Measurements from ENCODE around the gene OR8D2.

Gene OR8D2

DNA sequence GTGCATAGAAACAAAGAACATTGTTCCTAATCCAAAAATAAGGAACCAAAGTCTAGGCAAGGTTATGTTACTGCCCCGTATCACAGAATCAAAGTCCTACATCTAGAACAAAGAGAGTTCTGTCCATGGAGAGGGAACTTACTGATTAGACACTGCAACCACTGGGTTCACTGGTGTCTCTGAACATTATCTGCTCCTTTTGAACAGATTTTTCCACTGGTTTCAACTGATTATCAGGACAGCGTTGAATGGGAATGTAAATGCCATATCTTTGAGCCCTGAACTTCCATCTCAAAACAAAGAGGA, 20.1 kb upstream of the OR8D2 start:
- Histone ChIP-seq H3K4me3 (ENCODE audit: low read length in 2 of 2) (no peak overlapping the region), H2BK15ac (ENCODE audit: low read length) (no peak overlapping the region), H3K9me3 (replicated peaks in 1 of 2; ENCODE audit: control insufficient read depth in 2 of 2, insufficient read depth in 1 of 2, low read depth in 1 of 2, low read length in 2 of 2) (no peaks in the 10 kb centered on the region), H3K4me1 (ENCODE audit: control insufficient read depth in 2 of 2, insufficient read depth in 1 of 2, low read depth in 1 of 2, low read length in 2 of 2) (no peaks in the 10 kb centered on the region), H3K18ac (ENCODE audit: low read length) (no peak overlapping the region), H3K27ac (replicated peaks; ENCODE audit: low read length) (no peak overlapping the region), H2BK12ac (ENCODE audit: low read length) (no peak overlapping the region), H4K91ac (ENCODE audit: low read depth, low read length, poor library complexity) (no peak overlapping the region), H3K4me2 (ENCODE audit: insufficient read depth, low read length, poor library complexity, severe bottlenecking) (no peak overlapping the region), H2AFZ (ENCODE audit: low read length) (no peak overlapping the region), H3K79me1 (ENCODE audit: low read depth, low read length) (no peaks in the 10 kb centered on the region), H2BK5ac (ENCODE audit: low read length) (no peak overlapping the region), H3K23ac (ENCODE audit: low read depth, low read length, poor library complexity) (no peak overlapping the region), H4K8ac (ENCODE audit: low read depth, low read length) (no peak overlapping the region), H2AK5ac (ENCODE audit: low read depth, low read length) (no peak overlapping the region), H2BK120ac (ENCODE audit: low read depth, low read length) (no peak overlapping the region), H3K14ac (ENCODE audit: low read length) (no peak overlapping the region), H3K27me3 (ENCODE audit: control insufficient read depth in 3 of 3, insufficient read depth in 3 of 3, low read depth in 1 of 3, low read length in 3 of 3) (no peaks in the 10 kb centered on the region), H3K36me3 (replicated peaks in 1 of 2; ENCODE audit: control insufficient read depth in 2 of 2, insufficient read depth in 2 of 2, low read length in 2 of 2) (no peaks in the 10 kb centered on the region), H3K4ac (ENCODE audit: low read length) (no peak overlapping the region), H3K9ac (ENCODE audit: low read depth, low read length, poor library complexity) (no peak overlapping the region)
- no peak for DNase-seq (ENCODE audit: low spot score)
- WGBS, 2 donors (ENCODE audit: extremely low coverage in 2 of 2, insufficient read length in 2 of 2, insufficient replicate concordance in 1 of 2), result no CpG with 5 or more reads among the region's 2 CpGs

DNA sequence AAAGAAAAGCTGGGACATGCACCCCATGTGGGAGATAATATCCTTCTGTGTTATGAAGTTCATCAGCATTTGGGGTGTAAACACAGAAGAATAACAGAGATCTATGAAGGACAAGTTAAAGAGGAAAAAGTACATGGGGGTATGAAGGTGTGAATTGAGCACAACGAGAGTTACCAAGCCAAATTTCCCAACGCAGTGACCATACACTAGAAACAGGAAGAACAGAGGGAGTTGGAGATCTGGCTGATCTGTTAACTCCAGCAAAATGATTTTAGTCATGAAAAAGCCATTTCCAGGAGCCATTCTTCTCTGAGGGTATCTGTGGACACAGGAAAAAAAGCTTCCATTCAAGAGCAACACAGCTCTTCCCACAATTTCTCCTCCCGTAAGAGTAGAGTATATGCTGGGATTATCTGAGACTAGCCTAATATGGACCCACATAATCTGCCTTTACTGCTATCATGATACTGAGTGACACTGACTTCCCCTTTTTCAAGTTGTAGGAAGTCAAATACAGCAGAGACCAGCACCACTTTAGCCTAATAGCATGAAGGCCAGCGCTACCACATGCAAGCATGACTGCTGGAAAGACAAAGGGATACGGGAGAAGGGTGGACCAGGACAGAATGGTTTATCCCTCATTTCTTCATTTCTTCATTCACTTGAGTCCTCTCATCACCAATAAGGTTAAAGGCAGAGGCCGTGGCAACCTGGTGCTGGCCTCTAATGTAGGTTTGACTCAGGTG, 19.6 kb upstream of the OR8D2 start:
- Histone ChIP-seq H4K8ac (ENCODE audit: low read depth, low read length) (no peak overlapping the region), H3K27me3 (ENCODE audit: control insufficient read depth in 3 of 3, insufficient read depth in 3 of 3, low read depth in 1 of 3, low read length in 3 of 3) (no peaks in the 10 kb centered on the region), H3K4ac (ENCODE audit: low read length) (no peak overlapping the region), H3K23ac (ENCODE audit: low read depth, low read length, poor library complexity) (no peak overlapping the region), H2BK12ac (ENCODE audit: low read length) (no peak overlapping the region), H4K91ac (ENCODE audit: low read depth, low read length, poor library complexity) (no peak overlapping the region), H3K4me2 (ENCODE audit: insufficient read depth, low read length, poor library complexity, severe bottlenecking) (no peak overlapping the region), H3K27ac (replicated peaks; ENCODE audit: low read length) (no peak overlapping the region), H3K4me3 (ENCODE audit: low read length in 2 of 2) (no peak overlapping the region), H2BK5ac (ENCODE audit: low read length) (no peak overlapping the region), H2BK120ac (ENCODE audit: low read depth, low read length) (no peak overlapping the region), H3K18ac (ENCODE audit: low read length) (no peak overlapping the region), H3K14ac (ENCODE audit: low read length) (no peak overlapping the region), H3K9ac (ENCODE audit: low read depth, low read length, poor library complexity) (no peak overlapping the region), H3K9me3 (replicated peaks in 1 of 2; ENCODE audit: control insufficient read depth in 2 of 2, insufficient read depth in 1 of 2, low read depth in 1 of 2, low read length in 2 of 2) (no peaks in the 10 kb centered on the region), H3K36me3 (replicated peaks in 1 of 2; ENCODE audit: control insufficient read depth in 2 of 2, insufficient read depth in 2 of 2, low read length in 2 of 2) (no peaks in the 10 kb centered on the region), H3K79me1 (ENCODE audit: low read depth, low read length) (no peaks in the 10 kb centered on the region), H2AK5ac (ENCODE audit: low read depth, low read length) (no peak overlapping the region), H2AFZ (ENCODE audit: low read length) (no peak overlapping the region), H2BK15ac (ENCODE audit: low read length) (no peak overlapping the region), H3K4me1 (ENCODE audit: control insufficient read depth in 2 of 2, insufficient read depth in 1 of 2, low read depth in 1 of 2, low read length in 2 of 2) (no peaks in the 10 kb centered on the region)
- DNase-seq (ENCODE audit: low spot score), result no peak
- WGBS, 2 donors (ENCODE audit: extremely low coverage in 2 of 2, insufficient read length in 2 of 2, insufficient replicate concordance in 1 of 2), result no CpG with 5 or more reads among the region's 6 CpGs

DNA sequence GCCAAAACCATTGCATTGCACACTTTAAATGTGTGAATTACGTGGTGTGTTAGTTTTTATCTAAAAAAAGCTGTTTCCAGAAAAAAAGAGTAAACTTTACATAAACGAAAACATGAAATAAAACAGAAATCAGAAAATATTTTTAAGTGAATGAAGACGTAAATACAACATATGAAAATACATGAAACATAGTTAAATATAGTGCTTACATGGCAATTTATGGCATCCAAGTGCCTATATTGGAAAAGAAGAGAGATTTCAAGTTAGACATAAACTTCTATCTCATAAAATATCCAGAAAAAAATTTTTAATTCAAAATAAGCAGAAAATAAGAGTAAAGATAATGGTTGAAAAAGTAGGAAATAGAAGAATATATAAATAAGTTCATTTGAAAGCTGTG, 11.9 kb upstream of the OR8D2 start:
- H3K18ac ChIP-seq (ENCODE audit: low read length), result no peak overlapping the region
- H3K4me3 ChIP-seq (ENCODE audit: low read length in 2 of 2), result no peak overlapping the region
- H3K9me3 ChIP-seq (replicated peaks in 1 of 2; ENCODE audit: control insufficient read depth in 2 of 2, insufficient read depth in 1 of 2, low read depth in 1 of 2, low read length in 2 of 2), result no peaks in the 10 kb centered on the region
- no peak for DNase-seq (ENCODE audit: low spot score)
- no peak overlapping the region for H3K27ac ChIP-seq (replicated peaks; ENCODE audit: low read length)
- no peaks in the 10 kb centered on the region for H3K79me1 ChIP-seq (ENCODE audit: low read depth, low read length)
- H2AFZ ChIP-seq (ENCODE audit: low read length), result no peak overlapping the region
- H4K91ac ChIP-seq (ENCODE audit: low read depth, low read length, poor library complexity), result no peak overlapping the region
- no peak overlapping the region for H2BK120ac ChIP-seq (ENCODE audit: low read depth, low read length)
- no peak overlapping the region for H4K8ac ChIP-seq (ENCODE audit: low read depth, low read length)
- no peaks in the 10 kb centered on the region for H3K4me1 ChIP-seq (ENCODE audit: control insufficient read depth in 2 of 2, insufficient read depth in 1 of 2, low read depth in 1 of 2, low read length in 2 of 2)
- no peak overlapping the region for H2BK15ac ChIP-seq (ENCODE audit: low read length)
- no peak overlapping the region for H2BK12ac ChIP-seq (ENCODE audit: low read length)
- no peaks in the 10 kb centered on the region for H3K36me3 ChIP-seq (replicated peaks in 1 of 2; ENCODE audit: control insufficient read depth in 2 of 2, insufficient read depth in 2 of 2, low read length in 2 of 2)
- H2BK5ac ChIP-seq (ENCODE audit: low read length), result no peak overlapping the region
- H3K14ac ChIP-seq (ENCODE audit: low read length), result no peak overlapping the region
- H3K4me2 ChIP-seq (ENCODE audit: insufficient read depth, low read length, poor library complexity, severe bottlenecking), result no peak overlapping the region
- no peak overlapping the region for H3K4ac ChIP-seq (ENCODE audit: low read length)
- no peak overlapping the region for H2AK5ac ChIP-seq (ENCODE audit: low read depth, low read length)
- no peak overlapping the region for H3K9ac ChIP-seq (ENCODE audit: low read depth, low read length, poor library complexity)
- no CpG with 5 or more reads among the region's 3 CpGs for WGBS, 2 donors (ENCODE audit: extremely low coverage in 2 of 2, insufficient read length in 2 of 2, insufficient replicate concordance in 1 of 2)
- H3K23ac ChIP-seq (ENCODE audit: low read depth, low read length, poor library complexity), result no peak overlapping the region
- no peaks in the 10 kb centered on the region for H3K27me3 ChIP-seq (ENCODE audit: control insufficient read depth in 3 of 3, insufficient read depth in 3 of 3, low read depth in 1 of 3, low read length in 3 of 3)

DNA sequence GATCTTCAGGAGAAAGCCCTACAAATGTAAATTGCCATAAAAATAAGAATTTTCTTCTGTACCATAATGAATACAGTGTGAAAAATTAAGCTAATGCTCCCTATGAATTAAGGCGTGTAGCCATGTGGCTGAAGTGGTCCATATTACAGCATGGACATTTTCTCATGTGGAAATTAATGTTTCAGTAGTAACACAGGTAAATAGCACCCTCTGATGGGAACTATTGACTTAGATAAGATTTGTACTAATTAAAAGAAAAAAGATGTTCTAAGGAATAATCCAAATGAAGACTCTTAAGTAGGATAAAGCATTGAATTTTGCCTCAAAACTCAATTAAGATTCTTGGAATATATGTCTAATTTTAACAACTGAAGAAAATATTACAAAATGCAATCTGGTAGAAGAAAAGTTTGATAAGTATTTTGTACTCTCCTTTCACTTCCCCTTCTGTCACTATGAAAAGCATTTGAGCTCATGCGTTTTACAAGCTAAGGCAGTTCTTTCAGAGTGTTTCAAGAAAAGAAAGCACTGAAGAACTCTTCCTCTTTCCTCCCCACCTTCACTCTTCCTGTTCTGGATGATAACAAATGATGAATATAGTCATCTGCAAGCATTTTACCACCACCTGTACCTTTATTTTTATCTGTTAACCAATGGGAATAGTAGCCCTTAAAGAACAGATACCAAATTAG, 9.9 kb upstream of the OR8D2 start:
- Histone ChIP-seq H3K14ac (ENCODE audit: low read length) (no peak overlapping the region), H2AK5ac (ENCODE audit: low read depth, low read length) (no peak overlapping the region), H4K8ac (ENCODE audit: low read depth, low read length) (no peak overlapping the region), H2BK5ac (ENCODE audit: low read length) (no peak overlapping the region), H2BK12ac (ENCODE audit: low read length) (no peak overlapping the region), H3K4me1 (ENCODE audit: control insufficient read depth in 2 of 2, insufficient read depth in 1 of 2, low read depth in 1 of 2, low read length in 2 of 2) (no peaks in the 10 kb centered on the region), H3K4ac (ENCODE audit: low read length) (no peak overlapping the region), H2BK120ac (ENCODE audit: low read depth, low read length) (no peak overlapping the region), H3K27me3 (ENCODE audit: control insufficient read depth in 3 of 3, insufficient read depth in 3 of 3, low read depth in 1 of 3, low read length in 3 of 3) (no peaks in the 10 kb centered on the region), H3K9ac (ENCODE audit: low read depth, low read length, poor library complexity) (no peak overlapping the region), H2AFZ (ENCODE audit: low read length) (no peak overlapping the region), H3K36me3 (replicated peaks in 1 of 2; ENCODE audit: control insufficient read depth in 2 of 2, insufficient read depth in 2 of 2, low read length in 2 of 2) (no peaks in the 10 kb centered on the region), H3K4me2 (ENCODE audit: insufficient read depth, low read length, poor library complexity, severe bottlenecking) (no peak overlapping the region), H3K23ac (ENCODE audit: low read depth, low read length, poor library complexity) (no peak overlapping the region), H3K18ac (ENCODE audit: low read length) (no peak overlapping the region), H4K91ac (ENCODE audit: low read depth, low read length, poor library complexity) (no peak overlapping the region), H3K27ac (replicated peaks; ENCODE audit: low read length) (no peak overlapping the region), H3K79me1 (ENCODE audit: low read depth, low read length) (no peaks in the 10 kb centered on the region), H3K4me3 (ENCODE audit: low read length in 2 of 2) (no peak overlapping the region), H2BK15ac (ENCODE audit: low read length) (no peak overlapping the region), H3K9me3 (replicated peaks in 1 of 2; ENCODE audit: control insufficient read depth in 2 of 2, insufficient read depth in 1 of 2, low read depth in 1 of 2, low read length in 2 of 2) (no peaks in the 10 kb centered on the region)
- DNase-seq (ENCODE audit: low spot score), result no peak
- WGBS, 2 donors (ENCODE audit: extremely low coverage in 2 of 2, insufficient read length in 2 of 2, insufficient replicate concordance in 1 of 2), result no CpG with 5 or more reads among the region's 2 CpGs

Measured in neuronal stem cell (in vitro differentiated cells).